Measurements from ENCODE around the gene RPL22. TPM values are rescaled to one million over a fixed set of nuclear protein-coding genes. Genes with fewer than 3 reads are reported as not detected.

The RPL22 gene
- total and polyA plus RNA-seq, 2 of the 8 experiments (the other 6 are each of a cell fraction or from before 2014, with no cell fraction given): 133 to 521 TPM

- TF ChIP-seq CHD7 (IDR thresholded peaks at IDR 0.05; ENCODE audit: insufficient replicate concordance, low read length) (no peak), SRF (IDR thresholded peaks at IDR 0.05; ENCODE audit: low read depth, low read length) (no peak), BRCA1 (IDR thresholded peaks at IDR 0.05; ENCODE audit: low read depth, low read length) (no peak), NRF1 (IDR thresholded peaks at IDR 0.05; ENCODE audit: low read depth, low read length) (no peak), GABPA (IDR thresholded peaks at IDR 0.05; ENCODE audit: borderline replicate concordance, insufficient read depth, low read length) (no peak)
These were observed 24.6 kb downstream of the RPL22 start (continued) for GRCh38 chr1:6174621-6175410.
